MCF 10A (cell line): ENCODE measurements around the gene ESR1. TPM values are rescaled to one million over a fixed set of nuclear protein-coding genes. Genes with fewer than 3 reads are reported as not detected.

Experiments
- BruUV-seq: library from RNA; stranded (reverse); fragments of 400-500 nt; replicated peaks from 2 replicates; lab custom pipeline; 2021; lab: Mats Ljungman, UMichigan
- CTCF ChIA-PET: fragments of 300-600 bp; sonication (Branson Sonifier 250); formaldehyde crosslinking; extraction: SDS; loops from one replicate; lab custom pipeline; 2021; ENCODE audit warnings: antibody characterized with exemption, inconsistent platforms; lab: Yijun Ruan, JAX
- POLR2A ChIA-PET: fragments of 300-600, 350-650 bp; sonication (Branson Sonifier 250); formaldehyde crosslinking; extraction: SDS; loops from one replicate; lab custom pipeline; 2020; ENCODE audit warnings: antibody characterized with exemption, inconsistent platforms; lab: Yijun Ruan, JAX
- DNase-seq: peaks from one replicate; pipeline ENCODE4 v3.0.0-alpha.2; 2018; ENCODE audit not compliant: unreplicated experiment
- H3K27ac Mint-ChIP-seq: one replicate; pipeline ENCODE4 v1.8.0; 2022; ENCODE audit warnings: mild to moderate bottlenecking, low read depth, mixed read lengths; ENCODE audit not compliant: unreplicated experiment
- H3K27me3 Mint-ChIP-seq: one replicate; pipeline ENCODE4 v1.8.0; 2022; ENCODE audit warnings: mixed read lengths; ENCODE audit not compliant: insufficient read depth, unreplicated experiment
- H3K36me3 Mint-ChIP-seq: one replicate; pipeline ENCODE4 v1.8.0; 2022; ENCODE audit warnings: mild to moderate bottlenecking, moderate library complexity, mixed read lengths; ENCODE audit not compliant: insufficient read depth, unreplicated experiment
- H3K4me1 Mint-ChIP-seq: one replicate; pipeline ENCODE4 v1.8.0; 2022; ENCODE audit warnings: mixed read lengths; ENCODE audit not compliant: insufficient read depth, unreplicated experiment
- H3K4me3 Mint-ChIP-seq: one replicate; pipeline ENCODE4 v1.8.0; 2022; ENCODE audit warnings: mild to moderate bottlenecking, moderate library complexity, mixed read lengths; ENCODE audit not compliant: unreplicated experiment
- H3K9me3 Mint-ChIP-seq: one replicate; pipeline ENCODE4 v1.8.0; 2022; ENCODE audit warnings: mixed read lengths; ENCODE audit not compliant: unreplicated experiment
- intact Hi-C: fragments of 100-400 bp; cut with micrococcal nuclease; formaldehyde crosslinking; loops from 2 replicates; pipeline ENCODE4 v1.14.1; 2022
- total RNA-seq: library from RNA; stranded (reverse); gene quantifications from 2 replicates; pipeline ENCODE4 v1.2.3, GENCODE V29; 2022
- TF ChIP-seq, protein P1 (sequence below): fragments of 200-600 bp; IDR thresholded peaks from one replicate; pipeline ENCODE4 v1.8.0; 2022; ENCODE audit warnings: antibody characterized with exemption, mild to moderate bottlenecking; ENCODE audit not compliant: unreplicated experiment

The ESR1 gene
- total RNA-seq, 1 experiment from 2014 or later: 0.05 TPM

DNA sequence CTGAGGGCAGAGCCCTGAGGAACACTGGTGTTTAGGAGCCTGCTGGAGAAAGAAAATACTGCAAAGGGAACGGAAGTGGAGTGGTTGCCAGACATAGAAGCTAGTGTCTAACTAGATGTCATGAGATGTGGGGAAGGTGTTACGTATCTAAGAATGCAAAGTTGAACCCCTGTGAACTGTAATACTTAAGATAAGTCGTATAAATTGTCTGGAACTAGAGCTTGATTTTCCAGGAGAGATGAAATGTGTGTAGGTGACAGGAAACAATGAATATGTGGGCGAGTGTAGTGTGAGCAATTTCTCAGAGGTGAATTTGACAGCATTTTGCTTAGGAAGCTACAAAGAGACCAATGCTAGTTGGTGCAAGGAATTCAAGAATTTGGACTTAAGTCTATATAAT is 27.9 kb downstream of the ESR1 start:
- TF ChIP-seq, protein P1, sequence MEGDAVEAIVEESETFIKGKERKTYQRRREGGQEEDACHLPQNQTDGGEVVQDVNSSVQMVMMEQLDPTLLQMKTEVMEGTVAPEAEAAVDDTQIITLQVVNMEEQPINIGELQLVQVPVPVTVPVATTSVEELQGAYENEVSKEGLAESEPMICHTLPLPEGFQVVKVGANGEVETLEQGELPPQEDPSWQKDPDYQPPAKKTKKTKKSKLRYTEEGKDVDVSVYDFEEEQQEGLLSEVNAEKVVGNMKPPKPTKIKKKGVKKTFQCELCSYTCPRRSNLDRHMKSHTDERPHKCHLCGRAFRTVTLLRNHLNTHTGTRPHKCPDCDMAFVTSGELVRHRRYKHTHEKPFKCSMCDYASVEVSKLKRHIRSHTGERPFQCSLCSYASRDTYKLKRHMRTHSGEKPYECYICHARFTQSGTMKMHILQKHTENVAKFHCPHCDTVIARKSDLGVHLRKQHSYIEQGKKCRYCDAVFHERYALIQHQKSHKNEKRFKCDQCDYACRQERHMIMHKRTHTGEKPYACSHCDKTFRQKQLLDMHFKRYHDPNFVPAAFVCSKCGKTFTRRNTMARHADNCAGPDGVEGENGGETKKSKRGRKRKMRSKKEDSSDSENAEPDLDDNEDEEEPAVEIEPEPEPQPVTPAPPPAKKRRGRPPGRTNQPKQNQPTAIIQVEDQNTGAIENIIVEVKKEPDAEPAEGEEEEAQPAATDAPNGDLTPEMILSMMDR: no peak
- H3K36me3 Mint-ChIP-seq: no peaks in the 10 kb centered on the region
- no peak for DNase-seq
- no peaks in the 10 kb centered on the region for H3K9me3 Mint-ChIP-seq
- H3K4me3 Mint-ChIP-seq: no peak overlapping the region
- CTCF ChIA-PET: interaction anchor here (0.6 kb wide), 1 partner anchor 291 kb away, joined by 3 read pairs; no protein-coding TSS in a partner anchor
- intact Hi-C loops: no loop called here
- BruUV-seq: no TSS peak
- H3K27me3 Mint-ChIP-seq: no peaks in the 10 kb centered on the region
- no peak overlapping the region for H3K27ac Mint-ChIP-seq
- POLR2A ChIA-PET: no interaction called here
- no peaks in the 10 kb centered on the region for H3K4me1 Mint-ChIP-seq

DNA sequence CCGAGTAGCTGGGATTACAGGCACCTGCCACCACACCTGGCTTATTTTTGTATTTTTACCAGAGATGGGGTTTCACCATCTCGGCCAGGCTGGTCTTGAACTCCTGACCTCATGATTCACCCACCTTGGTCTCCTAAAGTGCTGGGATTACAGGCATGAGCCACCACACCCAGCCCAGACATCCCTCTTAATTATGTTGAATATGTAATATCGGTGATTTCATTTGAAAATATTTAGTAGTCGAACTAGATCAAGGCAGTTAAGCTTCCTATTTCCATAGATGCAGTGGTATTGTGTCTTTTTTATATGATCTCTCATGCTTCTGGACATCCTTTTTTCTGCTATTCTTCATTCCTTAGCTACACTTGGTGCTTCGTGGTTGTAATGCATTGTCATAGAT is 29.7 kb downstream of the ESR1 start:
- no peaks in the 10 kb centered on the region for H3K4me1 Mint-ChIP-seq
- no peak overlapping the region for H3K27ac Mint-ChIP-seq
- H3K27me3 Mint-ChIP-seq: no peaks in the 10 kb centered on the region
- POLR2A ChIA-PET: no interaction called here
- H3K4me3 Mint-ChIP-seq: no peak overlapping the region
- H3K9me3 Mint-ChIP-seq: no peaks in the 10 kb centered on the region
- TF ChIP-seq, protein P1: no peak
- no TSS peak for BruUV-seq
- intact Hi-C loops: no loop called here
- H3K36me3 Mint-ChIP-seq: no peaks in the 10 kb centered on the region
- no peak for DNase-seq
- CTCF ChIA-PET: interaction anchor here (1.1 kb wide), 1 partner anchor 72 kb away, joined by 3 read pairs; no protein-coding TSS in a partner anchor

DNA sequence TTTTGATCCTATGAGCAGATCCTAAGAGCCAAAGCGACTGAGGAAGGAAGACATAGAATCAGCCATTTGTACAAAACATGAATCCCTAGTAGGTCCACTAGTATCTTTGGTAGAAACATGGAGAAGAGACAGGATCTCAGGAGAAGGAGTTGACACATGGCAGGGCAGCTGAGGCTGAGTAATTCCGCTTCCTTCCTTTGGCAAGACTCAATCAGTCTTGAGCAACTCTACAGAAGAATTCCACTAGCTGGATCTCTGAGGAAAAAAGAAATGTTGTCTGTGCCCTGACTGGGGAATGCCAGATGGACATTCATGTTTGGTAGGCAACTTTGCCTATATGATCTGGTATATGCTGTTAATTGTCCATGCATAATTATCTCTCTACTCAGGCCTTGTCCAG is 35.3 kb downstream of the ESR1 start:
- intact Hi-C loops: no loop called here
- Mint-ChIP-seq H3K27ac (no peak overlapping the region), H3K27me3 (no peaks in the 10 kb centered on the region), H3K4me1 (no peaks in the 10 kb centered on the region), H3K36me3 (no peaks in the 10 kb centered on the region), H3K4me3 (no peak overlapping the region), H3K9me3 (no peaks in the 10 kb centered on the region)
- DNase-seq: peak; percentile 5
- POLR2A ChIA-PET: interaction anchor here (0.6 to 1.1 kb wide), 2 partner anchors 11 to 938 kb away, joined by 3 read pairs; no protein-coding TSS in a partner anchor
- CTCF ChIA-PET: interaction anchor here (0.6 to 1.1 kb wide), 3 partner anchors 53 to 76 kb away, joined by 3 read pairs; no protein-coding TSS in a partner anchor
- TF ChIP-seq, protein P1: no peak
- no TSS peak for BruUV-seq

DNA sequence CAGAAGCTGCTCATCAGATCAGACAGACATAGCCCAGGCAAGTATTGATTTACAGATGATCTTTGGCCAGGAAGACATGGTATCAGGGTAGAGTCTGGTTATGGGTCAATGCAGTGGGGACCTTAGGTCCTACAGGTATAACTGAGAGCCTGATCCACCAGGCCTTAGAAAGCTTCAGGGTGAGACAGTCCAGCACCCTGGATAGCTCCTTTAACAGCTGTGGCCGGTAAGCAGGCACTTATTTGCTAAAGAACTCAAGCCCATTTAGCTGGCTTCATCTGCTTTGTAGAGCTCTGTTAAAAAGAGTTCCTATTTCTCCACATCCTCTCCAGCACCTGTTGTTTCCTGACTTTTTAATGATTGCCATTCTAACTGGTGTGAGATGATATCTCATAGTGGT is 39.6 kb downstream of the ESR1 start:
- Mint-ChIP-seq H3K9me3 (no peaks in the 10 kb centered on the region), H3K4me3 (no peak overlapping the region), H3K4me1 (no peaks in the 10 kb centered on the region), H3K27me3 (no peaks in the 10 kb centered on the region), H3K36me3 (no peaks in the 10 kb centered on the region), H3K27ac (no peak overlapping the region)
- TF ChIP-seq, protein P1: no peak
- ChIA-PET CTCF (no interaction called here), POLR2A (no interaction called here)
- DNase-seq: peak; percentile 66
- intact Hi-C loops: no loop called here
- no TSS peak for BruUV-seq
